Panc1 (cell line): ENCODE results near the gene CKAP2L.

Source experiments
- SIN3A ChIP-seq: IDR thresholded peaks from 2 replicates; pipeline ENCODE4 v1.6.1; 2012; ENCODE audit warnings: low read depth, mild to moderate bottlenecking, low read length, moderate library complexity, borderline replicate concordance; ENCODE audit not compliant: insufficient read depth
- TCF7L2 ChIP-seq: IDR thresholded peaks from 2 replicates; pipeline ENCODE4 v1.6.1; 2011; ENCODE audit warnings: mild to moderate bottlenecking, low read depth, low read length, inconsistent platforms
- TF ChIP-seq, protein P1 (sequence below): fragments of 450-650 bp; IDR thresholded peaks from 2 replicates; pipeline ENCODE4 v1.5.1; 2017; ENCODE audit warnings: mild to moderate bottlenecking

DNA sequence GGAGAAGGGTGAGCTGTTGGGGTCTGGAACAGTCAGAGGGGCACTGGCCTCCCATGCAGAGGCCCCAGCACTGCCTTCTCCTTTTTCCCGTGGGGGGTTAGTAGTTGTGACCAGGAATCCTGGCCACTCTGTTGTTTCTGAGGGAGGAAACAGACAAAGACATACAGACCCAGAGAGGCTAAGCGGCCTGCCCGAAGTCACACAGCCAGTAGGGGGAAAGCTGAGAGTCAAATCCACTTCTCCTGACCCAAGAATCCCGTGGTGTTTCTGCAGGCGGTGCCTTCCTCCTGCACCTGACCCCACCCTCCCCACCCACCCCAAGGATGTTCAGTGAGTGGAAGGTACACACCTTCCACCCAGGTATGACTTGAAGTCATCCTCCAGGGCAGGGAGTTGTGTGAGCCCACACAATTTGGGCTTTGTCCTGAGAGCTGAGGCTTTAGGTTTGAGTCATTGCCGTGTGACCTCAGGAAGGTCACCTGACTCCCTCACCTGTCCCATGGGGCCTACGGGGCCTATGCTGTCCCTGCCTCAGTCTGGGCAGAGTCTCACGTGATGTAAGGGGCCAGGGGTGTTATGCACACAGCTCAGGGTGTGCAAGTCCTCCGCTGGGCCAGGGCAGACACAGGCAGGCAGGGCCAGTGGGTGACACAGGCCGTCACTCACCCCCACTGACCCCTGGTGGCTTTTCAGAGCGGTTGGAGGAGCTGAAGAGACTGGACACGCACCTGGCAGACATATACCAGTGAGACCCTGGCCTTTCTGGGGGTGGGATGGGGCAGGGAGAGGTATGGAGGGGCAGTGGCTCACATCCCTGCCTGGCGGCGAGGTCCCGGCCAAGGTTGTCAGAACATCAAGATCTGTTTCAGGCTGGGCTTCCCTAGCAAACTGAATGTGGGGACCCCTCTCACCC, 38.6 kb downstream of the CKAP2L start:
- TF ChIP-seq, protein P1, sequence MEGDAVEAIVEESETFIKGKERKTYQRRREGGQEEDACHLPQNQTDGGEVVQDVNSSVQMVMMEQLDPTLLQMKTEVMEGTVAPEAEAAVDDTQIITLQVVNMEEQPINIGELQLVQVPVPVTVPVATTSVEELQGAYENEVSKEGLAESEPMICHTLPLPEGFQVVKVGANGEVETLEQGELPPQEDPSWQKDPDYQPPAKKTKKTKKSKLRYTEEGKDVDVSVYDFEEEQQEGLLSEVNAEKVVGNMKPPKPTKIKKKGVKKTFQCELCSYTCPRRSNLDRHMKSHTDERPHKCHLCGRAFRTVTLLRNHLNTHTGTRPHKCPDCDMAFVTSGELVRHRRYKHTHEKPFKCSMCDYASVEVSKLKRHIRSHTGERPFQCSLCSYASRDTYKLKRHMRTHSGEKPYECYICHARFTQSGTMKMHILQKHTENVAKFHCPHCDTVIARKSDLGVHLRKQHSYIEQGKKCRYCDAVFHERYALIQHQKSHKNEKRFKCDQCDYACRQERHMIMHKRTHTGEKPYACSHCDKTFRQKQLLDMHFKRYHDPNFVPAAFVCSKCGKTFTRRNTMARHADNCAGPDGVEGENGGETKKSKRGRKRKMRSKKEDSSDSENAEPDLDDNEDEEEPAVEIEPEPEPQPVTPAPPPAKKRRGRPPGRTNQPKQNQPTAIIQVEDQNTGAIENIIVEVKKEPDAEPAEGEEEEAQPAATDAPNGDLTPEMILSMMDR, result no peak
- TF ChIP-seq SIN3A (no peak), TCF7L2 (no peak)
